ENCODE measurements around the gene SREK1. TPM values are rescaled to one million over a fixed set of nuclear protein-coding genes. Genes with fewer than 3 reads are reported as not detected.
"Not testable (repeated sequence)": the region's sequence is repeated elsewhere in the genome, so short reads cannot be mapped to it uniquely, and the experiment has no call there.

SREK1 gene
- total and polyA plus RNA-seq, 3 donors from 2014 or later = 28.4 to 139 (median 108) TPM

DNA sequence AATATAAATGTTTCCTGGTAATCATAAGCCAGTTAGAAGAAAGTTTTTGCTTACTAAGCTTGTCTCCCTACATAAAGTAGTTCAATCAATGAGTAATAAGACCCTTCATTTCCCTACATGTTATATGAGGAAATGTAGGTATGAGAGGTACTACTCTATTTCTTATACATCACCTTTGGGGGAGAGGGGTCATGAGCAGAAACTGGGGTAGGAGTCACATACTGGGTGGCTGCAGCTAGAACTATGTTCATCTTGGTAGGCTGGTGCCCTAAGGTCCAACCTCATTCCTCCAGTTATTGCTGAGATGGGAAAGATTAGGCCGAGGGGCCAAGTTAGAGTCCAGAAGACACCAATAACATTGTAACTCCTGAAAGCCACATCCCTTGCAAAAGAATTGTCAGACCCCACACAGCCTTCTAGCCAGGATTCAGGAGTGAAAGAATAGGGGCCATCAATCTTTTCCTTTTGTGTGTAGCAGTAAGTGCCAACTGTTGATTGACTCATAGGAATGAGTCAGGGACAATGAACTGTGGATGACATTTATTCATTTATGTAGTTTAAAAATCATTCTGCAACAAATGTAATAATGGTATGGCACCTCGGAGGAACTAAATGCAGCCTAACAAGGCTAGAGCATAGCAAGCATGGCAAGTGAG, 21.6 kb upstream of the SREK1 start:
- Histone ChIP-seq H3K27ac (no peak overlapping the region), H3K9me3 (no peaks in the 10 kb centered on the region), H3K36me3 (ENCODE audit: low read depth, missing control alignments) (no peaks in the 10 kb centered on the region), H3K4me1 (no peaks in the 10 kb centered on the region), H3K27me3 (no peaks in the 10 kb centered on the region), H3K4me3 (no peak overlapping the region)
- TF ChIP-seq, protein P1, sequence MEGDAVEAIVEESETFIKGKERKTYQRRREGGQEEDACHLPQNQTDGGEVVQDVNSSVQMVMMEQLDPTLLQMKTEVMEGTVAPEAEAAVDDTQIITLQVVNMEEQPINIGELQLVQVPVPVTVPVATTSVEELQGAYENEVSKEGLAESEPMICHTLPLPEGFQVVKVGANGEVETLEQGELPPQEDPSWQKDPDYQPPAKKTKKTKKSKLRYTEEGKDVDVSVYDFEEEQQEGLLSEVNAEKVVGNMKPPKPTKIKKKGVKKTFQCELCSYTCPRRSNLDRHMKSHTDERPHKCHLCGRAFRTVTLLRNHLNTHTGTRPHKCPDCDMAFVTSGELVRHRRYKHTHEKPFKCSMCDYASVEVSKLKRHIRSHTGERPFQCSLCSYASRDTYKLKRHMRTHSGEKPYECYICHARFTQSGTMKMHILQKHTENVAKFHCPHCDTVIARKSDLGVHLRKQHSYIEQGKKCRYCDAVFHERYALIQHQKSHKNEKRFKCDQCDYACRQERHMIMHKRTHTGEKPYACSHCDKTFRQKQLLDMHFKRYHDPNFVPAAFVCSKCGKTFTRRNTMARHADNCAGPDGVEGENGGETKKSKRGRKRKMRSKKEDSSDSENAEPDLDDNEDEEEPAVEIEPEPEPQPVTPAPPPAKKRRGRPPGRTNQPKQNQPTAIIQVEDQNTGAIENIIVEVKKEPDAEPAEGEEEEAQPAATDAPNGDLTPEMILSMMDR (IDR thresholded peaks at IDR 0.05) = no peak
- no peak for TF ChIP-seq POLR2A (IDR thresholded peaks at IDR 0.05)
- intact Hi-C loops (cut with DNase I; ENCODE audit: low total_unique reads) = no loop called here
- 88 to 94% methylated on average over 2 of the region's 2 CpGs for WGBS, 2 donors
- no peak for DNase-seq

DNA sequence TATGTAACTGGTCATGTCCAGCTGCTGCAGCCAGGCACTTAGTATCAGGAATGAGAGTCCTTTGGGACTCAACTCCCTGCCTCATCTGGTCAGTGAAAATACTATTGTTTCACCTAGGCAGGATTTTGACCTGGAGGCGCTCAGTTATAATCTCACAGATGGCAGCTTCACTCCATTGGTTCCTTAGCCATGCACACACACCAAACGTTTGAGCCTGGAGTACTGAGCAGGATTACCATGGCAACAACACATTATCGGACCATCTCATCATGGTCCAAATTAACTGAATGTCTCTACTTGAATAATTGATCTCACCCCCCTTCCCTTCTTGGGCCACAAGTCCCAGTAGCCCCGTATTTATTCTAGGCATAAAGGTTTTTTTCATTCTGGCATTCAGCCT, 15.0 kb upstream of the SREK1 start:
- TF ChIP-seq, protein P1 (IDR thresholded peaks at IDR 0.05) = no peak
- no peaks in the 10 kb centered on the region for H3K4me1 ChIP-seq
- no peaks in the 10 kb centered on the region for H3K27me3 ChIP-seq
- no peak for DNase-seq
- no peaks in the 10 kb centered on the region for H3K36me3 ChIP-seq (ENCODE audit: low read depth, missing control alignments)
- H3K27ac ChIP-seq = no peak overlapping the region
- no peaks in the 10 kb centered on the region for H3K9me3 ChIP-seq
- no peak overlapping the region for H3K4me3 ChIP-seq
- WGBS, 2 donors = 74 to 81% methylated on average over 4 of the region's 4 CpGs
- intact Hi-C loops (cut with DNase I; ENCODE audit: low total_unique reads) = no loop called here

DNA sequence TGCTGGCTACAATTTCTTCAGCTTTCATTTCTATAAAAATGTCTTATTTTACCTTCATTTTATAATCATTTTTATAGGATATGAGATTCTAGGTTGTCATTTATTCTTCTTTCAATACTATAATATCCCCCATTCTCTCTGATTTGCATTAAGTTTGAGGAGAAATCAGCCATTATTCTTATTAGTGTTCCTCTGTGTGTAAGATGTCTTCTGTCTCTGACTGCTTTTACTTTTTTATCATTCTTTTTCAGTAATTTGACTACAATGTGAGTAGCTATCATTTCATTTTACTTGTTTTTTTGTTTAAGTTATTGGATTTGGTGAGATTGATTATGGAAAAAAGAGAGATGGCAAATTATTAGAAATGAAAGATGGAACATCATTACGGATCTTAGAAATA, 13.6 kb upstream of the SREK1 start:
- intact Hi-C loops (cut with DNase I; ENCODE audit: low total_unique reads) = no loop called here
- no peak for DNase-seq

DNA sequence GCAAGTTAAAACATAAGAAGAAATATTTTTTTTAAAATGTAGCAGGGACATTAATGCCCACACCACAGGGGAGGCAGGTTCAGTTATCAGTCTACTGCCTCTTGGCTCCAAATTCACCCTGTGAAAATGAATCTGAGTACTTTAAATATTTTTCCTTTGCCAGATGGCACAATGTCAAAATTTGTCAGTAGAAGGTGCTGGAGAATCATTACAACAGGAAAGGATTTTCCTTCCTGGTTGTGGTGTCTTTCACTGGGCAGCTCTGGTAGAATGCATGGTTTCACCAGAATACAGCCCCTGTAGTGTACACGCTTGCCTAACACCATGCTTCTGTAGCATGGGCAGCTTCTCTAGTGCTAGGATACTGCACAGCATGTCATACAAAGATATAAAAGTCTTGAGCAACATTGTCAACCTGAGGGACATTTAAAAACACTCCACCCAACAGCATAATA, 9.7 kb upstream of the SREK1 start:
- H3K4me1 ChIP-seq = no peaks in the 10 kb centered on the region
- H3K9me3 ChIP-seq = no peaks in the 10 kb centered on the region
- no peak for DNase-seq
- no peaks in the 10 kb centered on the region for H3K27me3 ChIP-seq
- H3K36me3 ChIP-seq (ENCODE audit: low read depth, missing control alignments) = no peaks in the 10 kb centered on the region
- H3K4me3 ChIP-seq = no peak overlapping the region
- TF ChIP-seq, protein P1 (IDR thresholded peaks at IDR 0.05) = no peak
- TF ChIP-seq POLR2A (IDR thresholded peaks at IDR 0.05) = no peak
- intact Hi-C loops (cut with DNase I; ENCODE audit: low total_unique reads) = no loop called here
- WGBS, 2 donors = 92 to 96% methylated on average over 1 of the region's 1 CpG
- H3K27ac ChIP-seq = no peak overlapping the region

More for the DNA sequence above, 13.6 kb upstream of the SREK1 start:
- 90 to 97% methylated on average over 1 of the region's 1 CpG for WGBS, 2 donors
- no peaks in the 10 kb centered on the region for H3K27me3 ChIP-seq
- no peak for TF ChIP-seq POLR2A (IDR thresholded peaks at IDR 0.05)
- TF ChIP-seq, protein P1 (IDR thresholded peaks at IDR 0.05) = no peak
- H3K4me1 ChIP-seq = no peaks in the 10 kb centered on the region
- no peak overlapping the region for H3K27ac ChIP-seq
- H3K36me3 ChIP-seq (ENCODE audit: low read depth, missing control alignments) = no peaks in the 10 kb centered on the region
- H3K4me3 ChIP-seq = no peak overlapping the region
- H3K9me3 ChIP-seq = no peaks in the 10 kb centered on the region

DNA sequence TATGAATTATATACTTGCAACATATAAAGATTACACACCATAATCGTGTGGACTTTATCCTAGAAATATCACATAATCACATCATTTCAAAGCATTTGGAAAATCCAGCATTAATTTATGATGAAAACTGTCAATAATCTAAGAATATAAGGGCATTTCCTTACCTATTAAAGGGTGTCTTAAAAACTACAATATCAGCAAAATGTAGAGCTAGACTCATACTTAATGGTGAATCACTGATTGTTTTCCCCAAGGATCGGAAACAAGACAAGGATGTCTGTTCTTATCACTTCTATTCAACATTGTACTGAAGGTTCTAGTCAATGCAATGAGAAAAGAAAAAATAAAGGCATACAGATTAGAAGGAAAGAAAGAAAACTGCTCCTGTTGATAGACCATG, 8.0 kb upstream of the SREK1 start:
- H3K9me3 ChIP-seq = no peaks in the 10 kb centered on the region
- no peaks in the 10 kb centered on the region for H3K4me1 ChIP-seq
- 91 to 93% methylated on average over 2 of the region's 2 CpGs for WGBS, 2 donors
- no peaks in the 10 kb centered on the region for H3K27me3 ChIP-seq
- no peaks in the 10 kb centered on the region for H3K36me3 ChIP-seq (ENCODE audit: low read depth, missing control alignments)
- no peak overlapping the region for H3K27ac ChIP-seq
- H3K4me3 ChIP-seq = no peak overlapping the region
- DNase-seq = no peak
- intact Hi-C loops (cut with DNase I; ENCODE audit: low total_unique reads) = no loop called here
- TF ChIP-seq, protein P1 (IDR thresholded peaks at IDR 0.05) = no peak
- no peak for TF ChIP-seq POLR2A (IDR thresholded peaks at IDR 0.05)

DNA sequence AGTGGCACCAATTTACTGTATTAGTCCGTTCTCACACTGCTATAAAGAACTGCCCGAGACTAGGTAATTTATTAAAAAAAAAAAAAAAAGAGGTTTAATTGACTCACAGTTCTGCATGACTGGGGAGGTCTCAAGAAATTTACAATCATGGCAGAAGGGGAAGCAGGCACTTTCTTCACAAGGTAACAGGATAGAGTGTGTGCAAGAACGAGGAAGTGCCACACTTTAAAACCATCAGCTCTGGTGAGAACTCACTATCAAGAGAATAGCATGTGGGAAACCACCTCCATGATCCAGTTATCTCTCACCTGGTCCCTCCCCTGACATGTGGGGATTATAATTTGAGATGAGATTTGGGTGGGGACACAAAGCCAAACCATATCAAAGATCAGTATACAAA, 7.2 kb upstream of the SREK1 start:
- H3K9me3 ChIP-seq; intact Hi-C loops (cut with DNase I; ENCODE audit: low total_unique reads); H3K4me3 ChIP-seq; H3K27me3 ChIP-seq; H3K36me3 ChIP-seq (ENCODE audit: low read depth, missing control alignments); DNase-seq; H3K4me1 ChIP-seq; H3K27ac ChIP-seq: not testable (repeated sequence)
- 75 to 81% methylated on average over 3 of the region's 3 CpGs for WGBS, 2 donors

All from testis (tissue), 3 donors.